Measurements from ENCODE around the gene GALNT10.
A peak's percentile ranks its signal among the peaks of the same experiment; 100 is the strongest.

Gene GALNT10

DNA sequence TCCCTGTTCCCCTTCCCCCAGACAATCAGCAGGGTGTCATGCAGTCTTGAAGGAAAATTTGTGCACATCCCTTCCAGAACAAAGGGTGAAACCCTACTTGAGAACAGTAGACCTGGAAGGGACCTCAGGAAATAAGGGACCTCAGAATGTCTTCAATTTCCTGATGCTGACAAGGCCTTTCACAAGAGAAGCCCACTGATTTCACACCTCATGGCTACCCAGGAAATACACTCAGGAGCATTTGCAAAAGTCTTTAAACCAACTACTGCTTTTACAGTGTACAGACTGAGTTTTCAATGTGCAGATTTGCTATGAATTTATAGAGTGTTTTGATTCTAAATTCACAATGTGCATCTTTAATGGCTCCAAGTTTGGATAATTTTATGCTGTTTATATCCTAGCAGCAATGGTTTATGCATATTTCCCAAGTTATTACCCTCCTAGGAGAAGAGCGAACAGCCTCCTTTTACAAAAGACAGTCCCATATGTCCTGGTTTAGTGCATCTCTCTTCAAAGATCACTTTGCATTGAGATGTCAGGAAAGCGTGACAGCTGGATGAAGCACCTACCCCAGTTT lies 74.8 kb downstream of the GALNT10 start:
- TF ChIP-seq, protein P1, sequence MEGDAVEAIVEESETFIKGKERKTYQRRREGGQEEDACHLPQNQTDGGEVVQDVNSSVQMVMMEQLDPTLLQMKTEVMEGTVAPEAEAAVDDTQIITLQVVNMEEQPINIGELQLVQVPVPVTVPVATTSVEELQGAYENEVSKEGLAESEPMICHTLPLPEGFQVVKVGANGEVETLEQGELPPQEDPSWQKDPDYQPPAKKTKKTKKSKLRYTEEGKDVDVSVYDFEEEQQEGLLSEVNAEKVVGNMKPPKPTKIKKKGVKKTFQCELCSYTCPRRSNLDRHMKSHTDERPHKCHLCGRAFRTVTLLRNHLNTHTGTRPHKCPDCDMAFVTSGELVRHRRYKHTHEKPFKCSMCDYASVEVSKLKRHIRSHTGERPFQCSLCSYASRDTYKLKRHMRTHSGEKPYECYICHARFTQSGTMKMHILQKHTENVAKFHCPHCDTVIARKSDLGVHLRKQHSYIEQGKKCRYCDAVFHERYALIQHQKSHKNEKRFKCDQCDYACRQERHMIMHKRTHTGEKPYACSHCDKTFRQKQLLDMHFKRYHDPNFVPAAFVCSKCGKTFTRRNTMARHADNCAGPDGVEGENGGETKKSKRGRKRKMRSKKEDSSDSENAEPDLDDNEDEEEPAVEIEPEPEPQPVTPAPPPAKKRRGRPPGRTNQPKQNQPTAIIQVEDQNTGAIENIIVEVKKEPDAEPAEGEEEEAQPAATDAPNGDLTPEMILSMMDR (IDR thresholded peaks at IDR 0.05), result no peak
- Histone ChIP-seq H3K4me3 (no peak overlapping the region), H3K27ac (no peak overlapping the region)
- no peak for DNase-seq (ENCODE audit: low spot score)

- H3K4me3 ChIP-seq, result no peak overlapping the region
- DNase-seq (ENCODE audit: low spot score), result no peak
- TF ChIP-seq, protein P1 (IDR thresholded peaks at IDR 0.05), result no peak
- no peak overlapping the region for H3K27ac ChIP-seq
These were observed 77.0 kb downstream of the GALNT10 start for GRCh38 chr5:154267516-154267915.

- TF ChIP-seq, protein P1 (IDR thresholded peaks at IDR 0.05), result no peak
- no peak for DNase-seq (ENCODE audit: low spot score)
- H3K4me3 ChIP-seq, result no peak overlapping the region
- H3K27ac ChIP-seq, result no peak overlapping the region
These were observed 77.5 kb downstream of the GALNT10 start for GRCh38 chr5:154268073-154268472.

DNA sequence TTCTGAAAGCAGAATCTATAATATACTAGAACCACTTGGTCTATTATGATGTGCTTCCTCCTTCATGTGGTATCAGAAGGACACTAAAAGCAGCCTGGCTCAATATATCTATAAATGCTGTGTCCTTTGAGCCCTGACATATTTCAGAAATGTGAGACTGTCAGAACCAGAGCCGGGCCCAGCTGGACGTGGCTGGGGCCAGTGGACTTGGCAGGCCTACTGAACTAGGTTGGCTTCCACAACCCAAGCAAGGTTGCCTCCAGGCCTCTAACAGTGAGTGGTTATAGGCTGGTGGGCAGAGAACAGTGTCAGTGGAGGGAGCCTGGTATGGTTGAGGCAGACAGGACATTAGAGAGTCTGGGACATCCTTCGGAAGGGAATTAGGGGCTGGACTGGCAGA lies 78.9 kb downstream of the GALNT10 start:
- TF ChIP-seq, protein P1 (IDR thresholded peaks at IDR 0.05), result no peak
- no peak overlapping the region for H3K27ac ChIP-seq
- H3K4me3 ChIP-seq, result no peak overlapping the region
- DNase-seq (ENCODE audit: low spot score), result no peak

- TF ChIP-seq, protein P1 (IDR thresholded peaks at IDR 0.05), result no peak
- DNase-seq (ENCODE audit: low spot score), result no peak
- no peak overlapping the region for H3K27ac ChIP-seq
- no peak overlapping the region for H3K4me3 ChIP-seq
These were observed 80.9 kb downstream of the GALNT10 start for GRCh38 chr5:154271466-154271865.

DNA sequence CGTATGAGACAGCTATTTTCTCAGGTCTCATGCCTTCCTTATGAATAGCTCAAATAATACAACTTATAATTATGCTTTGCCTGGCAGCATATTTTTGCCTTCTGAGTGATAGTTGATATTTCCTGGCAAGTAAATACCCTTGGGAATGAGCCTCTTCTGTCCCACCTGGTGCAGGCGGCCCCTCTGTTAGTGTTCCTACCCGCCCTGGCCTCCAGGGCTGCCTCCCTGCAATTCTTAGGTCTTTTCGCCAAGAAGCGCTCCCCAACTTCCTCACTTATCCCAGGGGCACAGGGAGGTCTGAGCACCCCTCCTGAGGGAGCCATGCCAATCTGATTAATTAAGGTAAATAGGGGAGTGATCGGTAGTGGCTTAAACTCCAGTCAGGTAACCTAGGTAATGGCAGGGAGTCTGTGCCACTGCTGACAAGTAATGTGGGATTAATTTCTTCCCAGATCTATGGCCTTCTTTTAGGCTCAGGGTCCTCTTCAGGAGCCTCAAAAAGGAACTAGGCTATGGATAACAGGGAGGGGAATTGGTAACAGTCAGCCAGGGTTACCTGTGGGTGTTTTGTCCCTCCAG lies 81.5 kb downstream of the GALNT10 start:
- TF ChIP-seq, protein P1 (IDR thresholded peaks at IDR 0.05), result no peak
- no peak for DNase-seq (ENCODE audit: low spot score)
- H3K4me3 ChIP-seq, result no peak overlapping the region
- H3K27ac ChIP-seq, result peak overlapping the region in 1 of 2 donors; percentile 67

- DNase-seq (ENCODE audit: low spot score), result no peak
- TF ChIP-seq, protein P1 (IDR thresholded peaks at IDR 0.05), result no peak
- peak overlapping the region in 1 of 2 donors; percentile 67 for H3K27ac ChIP-seq
- no peak overlapping the region for H3K4me3 ChIP-seq
These were observed 82.6 kb downstream of the GALNT10 start for GRCh38 chr5:154273028-154273617.
